DMS79 (cell line): ENCODE data around the gene SKI.

ENCODE experiments used
- DNase-seq: peaks from one replicate; lab custom pipeline; 2025; lab: John Stamatoyannopoulos, UW

Gene SKI

GRCh38 chr1:2352341-2352896 is 124.3 kb downstream of the SKI start:
- no peak for DNase-seq

GRCh38 chr1:2352897-2353550 is 124.9 kb downstream of the SKI start:
- no peak for DNase-seq

GRCh38 chr1:2353551-2354438 is 125.7 kb downstream of the SKI start:
- no peak for DNase-seq

GRCh38 chr1:2354511-2355372 is 126.6 kb downstream of the SKI start:
- DNase-seq: no peak

- no peak for DNase-seq
Observed at GRCh38 chr1:2355373-2356261, 127.5 kb downstream of the SKI start.

- DNase-seq: no peak
Observed at GRCh38 chr1:2356401-2356800, 128.3 kb downstream of the SKI start.

GRCh38 chr1:2356911-2357845 is 129.1 kb downstream of the SKI start:
- no peak for DNase-seq

- DNase-seq: no peak
Observed at GRCh38 chr1:2358072-2358471, 130.0 kb downstream of the SKI start.

- DNase-seq: no peak
Observed at GRCh38 chr1:2358651-2359640, 130.8 kb downstream of the SKI start.
